NCI-H2171 treated with DMSO at 0.1 percent for 48 hours (cell line): ENCODE measurements around the gene SMIM14.
"Not testable (repeated sequence)": the region's sequence is repeated elsewhere in the genome, so short reads cannot be mapped to it uniquely, and the experiment has no call there.

Experiments used
- DNase-seq: peaks from one replicate; lab custom pipeline; 2025; lab: John Stamatoyannopoulos, UW

Gene SMIM14

GRCh38 chr4:39596971-39597370 lies 41.7 kb downstream of the SMIM14 start:
- DNase-seq = no peak

- DNase-seq = no peak
Observed at GRCh38 chr4:39591290-39591689, 47.4 kb downstream of the SMIM14 start.

- no peak for DNase-seq
Observed at GRCh38 chr4:39587881-39588280, 50.8 kb downstream of the SMIM14 start.

- no peak for DNase-seq
Observed at GRCh38 chr4:39574946-39575345, 63.7 kb downstream of the SMIM14 start.

GRCh38 chr4:39571504-39571903 lies 67.2 kb downstream of the SMIM14 start:
- no peak for DNase-seq

- DNase-seq = no peak
Observed at GRCh38 chr4:39571054-39571453, 67.6 kb downstream of the SMIM14 start.

GRCh38 chr4:39569209-39569608 lies 69.5 kb downstream of the SMIM14 start:
- no peak for DNase-seq

GRCh38 chr4:39568805-39569204 lies 69.9 kb downstream of the SMIM14 start:
- DNase-seq = no peak

- no peak for DNase-seq
Observed at GRCh38 chr4:39565878-39566600, 72.6 kb downstream of the SMIM14 start.

GRCh38 chr4:39563346-39563847 lies 75.3 kb downstream of the SMIM14 start:
- DNase-seq = no peak

GRCh38 chr4:39562792-39563191 lies 75.9 kb downstream of the SMIM14 start:
- no peak for DNase-seq

GRCh38 chr4:39559626-39560025 lies 79.0 kb downstream of the SMIM14 start:
- no peak for DNase-seq

- no peak for DNase-seq
Observed at GRCh38 chr4:39555472-39555871, 83.2 kb downstream of the SMIM14 start.

GRCh38 chr4:39548425-39549067 lies 90.1 kb downstream of the SMIM14 start:
- DNase-seq = no peak

GRCh38 chr4:39544580-39545315 lies 93.9 kb downstream of the SMIM14 start:
- no peak for DNase-seq

- not testable (repeated sequence) for DNase-seq
Observed at GRCh38 chr4:39544080-39544479, 94.6 kb downstream of the SMIM14 start.

- no peak for DNase-seq
Observed at GRCh38 chr4:39543034-39543433, 95.6 kb downstream of the SMIM14 start.

GRCh38 chr4:39542611-39543012 lies 96.1 kb downstream of the SMIM14 start:
- DNase-seq = no peak

GRCh38 chr4:39541987-39542610 lies 96.6 kb downstream of the SMIM14 start:
- DNase-seq = no peak

- DNase-seq = peak; percentile 42
Observed at GRCh38 chr4:39539089-39539611, 99.5 kb downstream of the SMIM14 start.

- DNase-seq = no peak
Observed at GRCh38 chr4:39533541-39533940, 105.1 kb downstream of the SMIM14 start.

- DNase-seq = not testable (repeated sequence)
Observed at GRCh38 chr4:39532237-39532636, 106.4 kb downstream of the SMIM14 start.
